CD4-positive, alpha-beta T cell treated with Interleukin-17A for 4 hours (primary cell): ENCODE measurements around the gene MAD1L1.
"Not testable (repeated sequence)": the region's sequence is repeated elsewhere in the genome, so short reads cannot be mapped to it uniquely, and the experiment has no call there.

ENCODE experiments used
- DNase-seq: peaks from one replicate; pipeline ENCODE4 v3.0.0-alpha.2; 2020; ENCODE audit warnings: mixed read lengths

Gene MAD1L1

DNA sequence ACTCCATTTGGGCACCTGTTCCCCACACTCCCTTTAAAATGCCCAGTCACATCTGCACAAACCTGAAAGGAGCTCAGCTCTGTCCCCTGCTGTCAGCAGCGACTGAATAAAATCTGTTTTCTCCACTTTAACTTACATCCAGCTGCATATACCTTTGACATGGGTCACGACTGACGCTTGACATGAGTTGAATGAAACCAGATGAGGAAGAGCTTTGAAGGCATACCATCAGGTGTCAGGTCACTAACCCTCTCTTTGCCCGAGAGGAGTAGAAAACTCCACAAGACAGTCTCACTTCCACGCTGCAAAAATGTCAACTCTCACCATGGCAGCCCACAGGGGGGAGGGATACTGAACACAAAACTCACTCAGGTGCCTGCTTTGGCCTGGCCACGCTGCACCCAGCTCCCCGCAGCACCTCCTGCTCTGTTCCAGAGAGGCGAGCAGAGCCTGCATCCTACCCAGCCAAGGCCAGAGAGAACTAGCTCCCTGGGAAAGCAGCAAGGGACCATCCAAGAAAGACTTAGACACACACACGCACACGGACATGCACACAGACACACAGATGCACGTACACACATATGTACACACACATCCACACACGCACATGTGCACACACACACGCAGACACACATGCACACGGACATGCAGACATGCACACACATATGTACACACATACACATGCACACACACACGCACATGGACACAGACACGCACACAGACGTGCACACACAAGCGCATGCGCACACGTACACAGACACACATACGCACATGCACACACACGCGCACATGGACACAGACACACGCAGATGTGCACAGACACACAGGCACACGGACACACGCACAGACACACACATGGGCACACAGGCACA is 191.0 kb downstream of the MAD1L1 start:
- no peak for DNase-seq

DNA sequence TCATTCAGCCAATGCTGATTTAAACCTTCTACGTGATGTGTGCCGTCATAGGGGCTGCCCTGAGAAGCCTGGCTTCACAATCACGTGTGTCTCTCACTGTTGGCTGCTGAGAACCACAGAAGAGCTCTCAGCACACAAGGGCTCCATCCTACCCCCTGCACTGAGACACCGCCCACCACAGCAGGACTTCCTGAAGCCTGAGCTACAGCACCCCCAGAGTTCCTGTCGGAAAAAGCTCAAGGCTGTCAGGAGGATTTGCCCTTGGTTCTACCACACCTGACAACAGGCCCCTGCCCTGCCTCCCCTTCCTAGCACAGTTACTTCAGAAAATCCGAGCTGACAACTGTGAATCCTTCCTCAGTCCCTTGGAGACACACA is 191.9 kb downstream of the MAD1L1 start:
- no peak for DNase-seq

DNA sequence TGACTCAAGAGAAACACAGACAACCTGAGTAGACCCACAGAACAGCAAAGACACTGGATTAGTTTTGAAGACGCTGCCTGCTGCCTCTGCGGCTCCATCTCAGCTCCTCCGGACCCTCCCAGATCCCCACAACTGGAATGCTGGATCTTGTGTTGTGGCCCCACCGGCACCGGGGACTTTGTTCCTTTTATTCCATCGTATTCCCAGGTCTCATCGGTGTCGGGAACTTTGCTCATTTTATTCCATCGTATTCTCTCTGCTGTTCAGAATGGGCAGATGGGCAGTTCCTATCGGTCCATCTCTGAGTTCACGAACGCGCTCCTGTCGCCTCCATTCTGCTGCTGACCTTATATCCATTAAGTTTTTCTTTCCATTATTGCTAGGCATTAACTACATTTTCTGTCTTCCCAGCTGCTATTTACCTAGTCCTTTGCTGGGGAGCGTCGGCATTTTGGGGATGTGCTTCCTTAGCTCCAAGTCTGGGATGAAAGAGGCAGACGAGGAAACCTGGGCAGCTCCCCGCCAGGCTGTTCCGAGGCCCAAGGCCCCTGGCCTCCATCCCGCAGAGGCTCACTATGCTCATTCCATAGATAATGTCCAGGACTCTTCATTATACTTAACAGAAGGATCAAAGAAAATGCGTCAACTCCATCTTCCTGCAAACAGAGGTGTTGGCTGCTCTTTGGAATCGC is 192.4 kb downstream of the MAD1L1 start:
- no peak for DNase-seq

GRCh38 chr7:2038931-2039728 is 193.6 kb downstream of the MAD1L1 start:
- DNase-seq: no peak

DNA sequence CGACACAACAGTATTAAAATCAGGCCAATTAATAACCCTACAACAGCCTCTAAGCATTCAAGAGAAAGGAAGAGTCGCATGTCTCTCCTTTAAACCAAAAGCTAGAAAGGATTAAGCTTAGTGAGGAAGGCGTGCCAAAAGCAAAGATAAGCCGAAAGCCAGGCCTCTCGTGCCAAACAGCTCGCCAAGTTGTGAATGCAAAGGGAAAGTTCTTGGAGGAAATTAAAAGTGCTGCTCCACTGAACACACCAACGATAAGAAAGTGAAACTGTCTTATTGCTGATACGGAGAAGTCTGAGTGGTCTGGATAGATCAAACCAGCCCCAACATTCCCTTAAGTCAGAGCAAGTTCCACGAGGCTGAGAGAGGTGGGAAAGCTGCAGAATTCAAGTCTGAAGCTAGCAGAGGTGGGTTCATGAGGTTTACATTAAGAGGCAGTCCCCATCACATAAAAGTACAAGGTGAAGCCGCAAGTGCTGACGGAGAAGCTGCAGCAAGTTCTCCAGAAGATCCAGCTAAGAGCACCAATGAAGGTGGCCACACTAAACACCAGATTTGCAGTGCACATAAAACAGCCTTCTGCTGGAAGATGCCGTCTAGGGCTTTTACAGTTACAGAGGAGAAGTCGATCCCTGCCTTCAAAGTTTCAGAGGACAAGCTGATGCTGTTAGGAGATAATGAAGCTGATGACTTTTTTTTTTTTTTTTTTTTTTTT is 194.8 kb downstream of the MAD1L1 start:
- no peak for DNase-seq

- peak; percentile 34 for DNase-seq
These were observed 195.4 kb downstream of the MAD1L1 start for GRCh38 chr7:2037301-2037807.

DNA sequence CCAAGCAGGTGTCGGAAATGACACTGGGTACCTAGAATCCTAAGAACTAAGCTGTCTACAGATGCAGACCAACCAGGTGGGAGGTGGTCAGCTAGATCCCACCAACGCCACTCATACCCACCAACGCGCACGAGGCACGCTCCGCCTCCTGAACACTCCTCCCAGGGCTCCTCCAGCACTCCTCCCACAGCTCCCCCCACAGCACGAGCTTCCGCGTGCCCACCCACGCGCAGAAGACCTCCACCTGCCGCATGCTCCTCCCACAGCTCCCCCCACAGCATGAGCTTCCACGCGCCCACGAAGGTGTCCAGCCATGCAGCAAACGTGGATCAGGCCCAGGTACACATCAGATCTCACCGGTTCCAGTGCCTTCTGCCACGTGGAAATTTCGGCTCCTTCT is 196.0 kb downstream of the MAD1L1 start:
- no peak for DNase-seq

GRCh38 chr7:2036201-2036600 is 196.5 kb downstream of the MAD1L1 start:
- not testable (repeated sequence) for DNase-seq

DNA sequence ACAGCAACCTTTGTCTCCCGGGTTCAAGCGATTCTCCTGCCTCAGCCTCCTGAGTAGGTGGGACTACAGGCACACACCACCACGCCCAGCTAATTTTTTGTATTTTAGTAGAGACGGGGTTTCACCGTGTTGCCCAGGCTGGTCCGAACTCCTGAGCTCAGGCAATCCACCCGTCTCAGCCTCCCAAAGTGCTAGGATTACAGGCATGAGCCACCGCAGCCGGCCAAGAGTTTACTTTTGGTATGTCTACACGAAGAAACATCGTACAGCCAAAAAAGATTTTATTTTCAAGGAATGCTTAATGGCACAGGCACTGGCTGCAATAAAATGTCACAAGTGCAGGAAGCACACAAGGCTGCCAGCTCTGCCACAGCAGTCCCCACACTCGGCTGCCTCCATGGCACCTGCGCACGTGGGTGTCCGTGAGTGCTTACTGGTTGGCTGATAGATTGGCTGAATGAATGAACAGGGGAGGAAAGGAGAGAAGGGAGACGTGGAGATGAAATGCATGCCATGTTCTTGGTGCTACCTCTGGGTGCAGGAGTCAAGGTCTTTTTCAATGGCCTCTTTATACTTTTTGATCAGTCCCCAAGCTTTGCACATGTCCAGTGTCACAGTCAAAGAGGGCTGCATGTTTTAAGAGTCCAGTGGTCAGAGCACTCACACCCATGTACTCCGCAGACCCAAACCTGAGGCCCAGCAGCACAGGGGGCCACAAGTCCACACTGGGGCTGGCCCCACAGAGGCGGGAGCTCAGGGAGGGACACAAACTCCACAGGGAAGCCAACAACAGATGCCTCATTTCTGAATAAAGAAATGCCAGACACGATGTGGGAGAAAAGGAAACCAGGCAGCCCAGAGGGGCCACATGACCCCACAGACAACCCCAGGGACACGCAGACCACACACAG is 198.2 kb downstream of the MAD1L1 start:
- DNase-seq: no peak

DNA sequence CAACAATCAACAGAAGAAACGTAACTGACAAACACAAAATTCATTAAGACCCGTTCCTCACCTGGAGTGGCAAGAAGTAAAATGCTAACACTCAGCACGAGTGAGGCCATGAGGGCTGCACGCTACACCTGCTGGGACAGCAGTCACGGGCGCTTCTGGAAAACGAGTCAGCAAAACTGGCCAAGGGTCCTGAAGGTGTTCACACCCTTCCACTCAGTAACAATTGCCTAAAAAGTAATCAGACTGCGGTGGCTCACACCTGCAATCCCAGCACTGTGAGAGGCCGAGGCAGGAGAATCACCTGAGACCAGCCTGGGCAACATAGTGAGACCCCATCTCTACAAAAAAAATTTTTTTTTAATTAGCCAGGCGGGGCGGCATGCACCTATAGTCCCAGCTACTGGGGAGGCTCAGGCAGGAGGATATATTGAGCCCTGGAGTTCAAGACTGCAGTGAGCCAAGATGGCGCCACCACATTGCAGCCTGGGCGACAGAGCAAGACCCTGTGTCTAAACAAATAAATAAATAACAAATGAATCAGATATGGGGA is 199.1 kb downstream of the MAD1L1 start:
- DNase-seq: no peak

DNA sequence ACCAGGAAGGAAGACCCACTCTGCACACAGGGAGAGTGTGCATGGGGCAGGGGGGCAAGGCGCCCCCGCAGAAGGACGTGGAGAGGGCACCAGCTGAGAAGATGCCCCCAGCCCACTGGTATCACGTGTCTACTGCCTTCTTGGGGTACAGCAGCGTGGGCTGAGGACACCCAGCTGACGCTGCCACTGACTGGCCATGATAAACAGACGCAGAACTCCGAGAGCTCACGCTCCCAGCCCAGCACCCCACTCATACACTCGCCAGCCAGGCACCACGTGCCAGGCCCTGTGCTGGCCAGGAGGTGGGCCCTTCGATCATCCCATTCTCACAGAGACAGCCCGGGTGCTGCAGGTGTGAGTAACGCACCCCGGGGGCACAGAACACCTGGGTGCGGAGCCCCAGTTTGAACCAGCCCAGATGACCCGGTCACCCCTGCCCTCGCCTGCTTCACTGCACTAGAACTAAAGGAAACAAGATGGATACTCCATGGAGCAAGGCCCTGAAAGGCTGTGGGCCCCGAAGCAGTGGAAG is 199.8 kb downstream of the MAD1L1 start:
- no peak for DNase-seq

- no peak for DNase-seq
These were observed 200.5 kb downstream of the MAD1L1 start for GRCh38 chr7:2032030-2032875.

DNA sequence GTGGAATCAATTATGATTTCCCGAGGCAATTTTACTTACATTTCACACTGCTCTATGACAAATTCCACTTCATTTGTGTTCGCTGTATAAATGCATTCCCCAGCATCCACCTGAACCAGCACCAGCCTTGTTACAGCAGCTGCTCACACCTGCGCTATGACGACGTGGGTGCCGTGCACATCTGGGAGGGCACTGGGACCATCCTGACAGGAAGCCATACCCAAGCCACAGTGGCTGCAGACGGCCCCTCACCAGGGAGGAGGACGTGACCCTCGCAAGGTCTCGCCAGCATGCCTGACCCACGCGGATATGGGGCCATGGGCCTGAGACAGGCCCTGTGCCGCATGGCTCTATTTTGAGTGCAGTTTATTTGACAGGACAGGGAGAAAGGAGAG is 201.3 kb downstream of the MAD1L1 start:
- DNase-seq: no peak

DNA sequence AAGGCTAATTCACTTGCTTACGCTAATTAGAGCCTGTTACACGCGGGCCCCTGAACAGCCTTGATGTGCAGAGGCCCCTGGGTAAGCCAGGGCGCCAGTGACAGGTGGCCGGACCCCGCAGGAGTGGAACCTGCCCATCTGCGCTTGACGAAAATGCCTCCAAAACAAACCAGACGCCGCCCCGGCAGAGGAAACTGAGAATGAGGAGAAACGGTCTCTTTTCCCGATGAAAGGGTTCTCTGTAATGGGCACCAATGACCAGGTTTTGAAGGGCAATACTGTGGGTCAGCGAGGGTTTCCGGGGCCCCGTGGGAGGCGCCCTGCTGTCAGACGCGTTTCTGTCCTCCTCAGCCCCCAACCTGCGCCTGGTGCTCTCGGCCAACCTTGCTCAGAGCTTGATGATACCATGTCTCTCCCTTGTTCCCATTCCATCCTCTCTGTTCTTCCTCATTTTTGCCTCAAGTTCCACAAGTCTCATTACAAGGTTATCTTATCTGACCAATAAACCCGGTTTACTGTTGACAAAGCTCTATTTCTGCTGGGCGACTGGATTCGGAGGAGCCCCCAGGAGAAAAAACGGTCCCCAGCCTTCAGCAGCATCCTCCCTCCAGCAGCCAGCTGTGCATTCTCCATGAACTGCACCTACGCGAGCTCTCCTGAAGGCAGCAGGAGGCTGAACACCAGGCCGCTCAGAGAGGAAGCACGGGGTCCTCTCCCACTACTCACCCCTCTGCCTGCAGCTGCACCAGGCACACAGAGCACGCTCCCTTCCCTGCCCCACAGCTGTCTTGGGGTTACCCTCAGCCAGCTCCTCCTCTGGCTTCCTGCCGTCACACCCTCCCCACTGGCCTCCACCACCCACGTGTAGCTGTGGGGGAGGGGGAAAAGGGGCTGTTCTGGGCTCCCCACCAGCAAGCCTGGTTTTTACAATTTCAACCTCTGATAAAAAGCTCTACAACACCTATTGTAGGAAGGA is 202.0 kb downstream of the MAD1L1 start:
- DNase-seq: peak; percentile 36

- no peak for DNase-seq
These were observed 202.8 kb downstream of the MAD1L1 start for GRCh38 chr7:2029936-2030335.

- DNase-seq: no peak
These were observed 203.4 kb downstream of the MAD1L1 start for GRCh38 chr7:2029211-2029905.

- no peak for DNase-seq
These were observed 204.0 kb downstream of the MAD1L1 start for GRCh38 chr7:2028733-2029132.

GRCh38 chr7:2025188-2025587 is 207.6 kb downstream of the MAD1L1 start:
- no peak for DNase-seq
